Cardiac muscle cell (in vitro differentiated cells and primary cell): Measurements from ENCODE around the gene MAP1B. TPM values are rescaled to one million over a fixed set of nuclear protein-coding genes. Genes with fewer than 3 reads are reported as not detected.

ENCODE experiments used
- DNase-seq, 2 donors: peaks; one replicate each; pipeline versions ENCODE4 v3.0.0 to v3.0.0-alpha.2; 2010 to 2017; ENCODE audit warnings: low read depth in 1 of 2, low spot score in 1 of 2
- H3K27ac ChIP-seq: fragments of 200-600 bp; sonication (generic); 2 replicates; pipeline ENCODE4 v1.5.1; 2016
- H3K27me3 ChIP-seq: fragments of 200-600 bp; sonication (generic); 2 replicates; pipeline ENCODE4 v1.6.0; 2016; ENCODE audit warnings: control low read depth
- H3K36me3 ChIP-seq: fragments of 200-600 bp; sonication (generic); 2 replicates; pipeline ENCODE4 v1.5.1; 2016; ENCODE audit warnings: control low read depth
- H3K4me1 ChIP-seq: fragments of 200-600 bp; sonication (generic); 2 replicates; pipeline ENCODE4 v1.8.1; 2017; ENCODE audit warnings: low read depth, mild to moderate bottlenecking, mixed run types
- H3K4me3 ChIP-seq: fragments of 200-600 bp; sonication (generic); 2 replicates; pipeline ENCODE4 v1.5.1; 2016; ENCODE audit warnings: mild to moderate bottlenecking
- H3K9me3 ChIP-seq: fragments of 200-600 bp; sonication (generic); 2 replicates; pipeline ENCODE4 v1.5.1; 2017; ENCODE audit warnings: low read depth, mild to moderate bottlenecking, control low read depth
- CTCF ChIP-seq: IDR thresholded peaks from 2 replicates; pipeline ENCODE4 v1.5.1; 2012; ENCODE audit warnings: low read depth, mild to moderate bottlenecking, low read length
- polyA plus RNA-seq: library from polyadenylated mRNA; unstranded; fragments of >200 nt; fragmentation: Nextera tagmentation; extraction: Ambion mirVana; gene quantifications from 2 replicates; pipeline ENCODE4 v1.2.1, GENCODE V29; 2016
- total RNA-seq: library from RNA; depleted of rRNA; stranded (reverse); fragments of >200 nt; gene quantifications from 2 replicates; pipeline ENCODE4 v1.2.3, GENCODE V29; 2016

The MAP1B gene
- total and polyA plus RNA-seq, 2 experiments from 2014 or later = 119 to 142 TPM

GRCh38 chr5:72203251-72203845 lies 96.1 kb downstream of the MAP1B start:
- H3K27me3 ChIP-seq = no peaks in the 10 kb centered on the region
- H3K4me3 ChIP-seq = no peak overlapping the region
- peaks cover 7% of the 10 kb centered on the region for H3K4me1 ChIP-seq
- no peak overlapping the region for H3K27ac ChIP-seq
- peaks cover 19% of the 10 kb centered on the region for H3K36me3 ChIP-seq
- no peaks in the 10 kb centered on the region for H3K9me3 ChIP-seq
- no peak for DNase-seq
- no peak for TF ChIP-seq CTCF

GRCh38 chr5:72204946-72205345 lies 97.7 kb downstream of the MAP1B start:
- peaks cover 7% of the 10 kb centered on the region for H3K4me1 ChIP-seq
- DNase-seq = no peak
- no peak overlapping the region for H3K4me3 ChIP-seq
- no peak overlapping the region for H3K27ac ChIP-seq
- H3K27me3 ChIP-seq = no peaks in the 10 kb centered on the region
- TF ChIP-seq CTCF = no peak
- no peaks in the 10 kb centered on the region for H3K9me3 ChIP-seq
- H3K36me3 ChIP-seq = peaks cover 15% of the 10 kb centered on the region

- TF ChIP-seq CTCF = no peak
- DNase-seq = no peak
- H3K27me3 ChIP-seq = no peaks in the 10 kb centered on the region
- no peak overlapping the region for H3K4me3 ChIP-seq
- H3K27ac ChIP-seq = no peak overlapping the region
- H3K36me3 ChIP-seq = peaks cover 15% of the 10 kb centered on the region
- H3K9me3 ChIP-seq = no peaks in the 10 kb centered on the region
- peaks cover 7% of the 10 kb centered on the region for H3K4me1 ChIP-seq
These were observed 98.2 kb downstream of the MAP1B start for GRCh38 chr5:72205431-72206009.

GRCh38 chr5:72206160-72206559 lies 98.9 kb downstream of the MAP1B start:
- H3K9me3 ChIP-seq = no peaks in the 10 kb centered on the region
- TF ChIP-seq CTCF = no peak
- H3K4me3 ChIP-seq = no peak overlapping the region
- peaks cover 15% of the 10 kb centered on the region for H3K36me3 ChIP-seq
- H3K27me3 ChIP-seq = no peaks in the 10 kb centered on the region
- H3K27ac ChIP-seq = no peak overlapping the region
- H3K4me1 ChIP-seq = peaks cover 7% of the 10 kb centered on the region
- DNase-seq = no peak

- Histone ChIP-seq H3K36me3 (peaks cover 15% of the 10 kb centered on the region), H3K9me3 (no peaks in the 10 kb centered on the region), H3K4me3 (no peak overlapping the region), H3K27me3 (no peaks in the 10 kb centered on the region), H3K27ac (no peak overlapping the region), H3K4me1 (peaks cover 4% of the 10 kb centered on the region)
- TF ChIP-seq CTCF = no peak
- no peak for DNase-seq
These were observed 99.7 kb downstream of the MAP1B start for GRCh38 chr5:72206994-72207393.
